HepG2 (cell line): ENCODE results near the gene DLAT. TPM values are rescaled to one million over a fixed set of nuclear protein-coding genes. Genes with fewer than 3 reads are reported as not detected.

ENCODE experiments used
- ADNP ChIP-seq: sonication (generic); formaldehyde crosslinking; IDR thresholded peaks from 2 replicates; pipeline ENCODE4 v1.4.0; 2020; ENCODE audit warnings: missing genetic modification reagents
- BHLHE40 ChIP-seq: IDR thresholded peaks from 2 replicates; pipeline ENCODE4 v1.6.1; 2011; ENCODE audit warnings: low read length, improper control_type of control experiment
- GATAD1 ChIP-seq: IDR thresholded peaks from 2 replicates; pipeline ENCODE4 v1.6.1; 2016; ENCODE audit warnings: missing genetic modification reagents, missing compliant biosample characterization
- KDM6A ChIP-seq: IDR thresholded peaks from 2 replicates; pipeline ENCODE4 v1.6.1; 2016; ENCODE audit warnings: low read depth
- MED1 ChIP-seq: sonication (generic); formaldehyde crosslinking; IDR thresholded peaks from 2 replicates; pipeline ENCODE4 v1.4.0; 2020; ENCODE audit warnings: missing genetic modification reagents
- NFE2 ChIP-seq: sonication (generic); formaldehyde crosslinking; IDR thresholded peaks from 2 replicates; pipeline ENCODE4 v1.4.0; 2020; ENCODE audit warnings: missing genetic modification reagents
- NFYB ChIP-seq: sonication (generic); formaldehyde crosslinking; IDR thresholded peaks from 2 replicates; pipeline ENCODE4 v1.4.0; 2020; ENCODE audit warnings: missing genetic modification reagents
- SSRP1 ChIP-seq: IDR thresholded peaks from 2 replicates; pipeline ENCODE4 v1.6.1; 2016; ENCODE audit warnings: control low read depth
- SYNCRIP ChIP-seq: fragments of 200-400 bp; formaldehyde crosslinking; IDR thresholded peaks from 2 replicates; pipeline ENCODE4 v1.6.1; 2018; ENCODE audit warnings: mild to moderate bottlenecking, low read depth, low read length; ENCODE audit not compliant: insufficient read depth
- TIGD3 ChIP-seq: sonication (generic); formaldehyde crosslinking; IDR thresholded peaks from 2 replicates; pipeline ENCODE4 v1.5.1; 2020; ENCODE audit warnings: mild to moderate bottlenecking, missing genetic modification reagents, borderline replicate concordance
- USF2 ChIP-seq, 2 experiments: sonication (generic) in 1 of 2; formaldehyde crosslinking in 1 of 2; IDR thresholded peaks; 2 replicates each; pipeline versions ENCODE4 v1.5.1 to v1.6.1; 2011 to 2020; ENCODE audit warnings: borderline replicate concordance in 1 of 2, low read depth in 1 of 2, low read length in 1 of 2, mild to moderate bottlenecking in 1 of 2, missing genetic modification reagents in 1 of 2, moderate library complexity in 1 of 2
- XBP1 ChIP-seq: sonication (generic); formaldehyde crosslinking; IDR thresholded peaks from 2 replicates; pipeline ENCODE4 v1.5.0; 2020; ENCODE audit warnings: missing genetic modification reagents
- ZNF275 ChIP-seq: sonication (generic); formaldehyde crosslinking; IDR thresholded peaks from 2 replicates; pipeline ENCODE4 v1.8.0; 2022; ENCODE audit warnings: missing genetic modification reagents, mild to moderate bottlenecking, inconsistent platforms, borderline replicate concordance
- ZNF276 ChIP-seq: sonication (generic); formaldehyde crosslinking; IDR thresholded peaks from 2 replicates; pipeline ENCODE4 v1.4.0; 2020; ENCODE audit warnings: mild to moderate bottlenecking, low read depth, missing genetic modification reagents
- ZNF326 ChIP-seq: sonication (generic); formaldehyde crosslinking; IDR thresholded peaks from 2 replicates; pipeline ENCODE4 v1.4.0; 2020; ENCODE audit warnings: missing genetic modification reagents, borderline replicate concordance
- ZNF574 ChIP-seq: sonication (generic); formaldehyde crosslinking; IDR thresholded peaks from 2 replicates; pipeline ENCODE4 v1.4.0; 2020; ENCODE audit warnings: missing genetic modification reagents
- ZNF672 ChIP-seq: sonication (generic); formaldehyde crosslinking; IDR thresholded peaks from 2 replicates; pipeline ENCODE4 v1.8.1; 2022; ENCODE audit warnings: missing genetic modification reagents
- ZNF724P ChIP-seq: sonication (generic); formaldehyde crosslinking; IDR thresholded peaks from 2 replicates; pipeline ENCODE4 v1.8.0; 2022; ENCODE audit warnings: missing genetic modification reagents, borderline replicate concordance
- ZNF777 ChIP-seq: sonication (generic); formaldehyde crosslinking; IDR thresholded peaks from 2 replicates; pipeline ENCODE4 v1.4.0; 2020; ENCODE audit warnings: missing genetic modification reagents
- polyA plus RNA-seq, 8 experiments: library from polyadenylated mRNA; depleted of rRNA in 3 of 8; stranded (reverse) in 7 of 8; unstranded in 1 of 8; fragments of >200 nt; fragmentation: Illumina TruSeq in 4 of 8; extraction: Trizol in 4 of 8; gene quantifications; 2 replicates each; pipeline versions ENCODE4 v1.2.1 to v1.2.3, GENCODE V29; 2011 to 2016; ENCODE audit warnings: low read depth in 4 of 8, missing spikeins in 1 of 8, mixed read lengths in 1 of 8; ENCODE audit not compliant: insufficient read depth in 1 of 8
- total RNA-seq, 5 experiments: library from RNA; depleted of rRNA; stranded (reverse); fragments of >200 nt; fragmentation: Illumina TruSeq; extraction: Trizol; gene quantifications; 2 replicates each; pipeline ENCODE4 v1.2.3, GENCODE V29; 2016; ENCODE audit warnings: low read depth in 1 of 5

The DLAT gene
- total and polyA plus RNA-seq, 2 of the 13 experiments (the other 11 are each of a cell fraction or from before 2014, with no cell fraction given): 26.4 to 62.2 TPM

- TF ChIP-seq USF2 (IDR thresholded peaks at IDR 0.05; ENCODE audit: low read depth, low read length) (no peak), USF2 (CRISPR knock-in tag; IDR thresholded peaks at IDR 0.05; ENCODE audit: borderline replicate concordance) (no peak), ZNF574 (CRISPR knock-in tag) (peak; percentile 75), ZNF276 (CRISPR knock-in tag) (no peak), ZNF724P (no peak), ZNF275 (CRISPR knock-in tag) (peak; percentile 54; the same call in 1 of the 2 replicates), MED1 (CRISPR knock-in tag) (peak; percentile 31; the same call in 1 of the 2 replicates), ZNF672 (CRISPR knock-in tag) (no peak), ADNP (no peak), NFE2 (CRISPR knock-in tag) (no peak), SSRP1 (CRISPR knock-in tag) (no peak), BHLHE40 (no peak), GATAD1 (CRISPR knock-in tag) (peak; percentile 96), ZNF777 (CRISPR knock-in tag) (no peak), XBP1 (CRISPR knock-in tag) (no peak), NFYB (peak; percentile 62), KDM6A (CRISPR knock-in tag) (no peak), TIGD3 (CRISPR knock-in tag) (no peak), SYNCRIP (no peak), ZNF326 (CRISPR knock-in tag) (no peak)
Measured at GRCh38 chr11:112073941-112074811, 49.0 kb downstream of the DLAT start, which contains the start of the genes NKAPD1 and PIH1D2 (continued).
